ENCODE results near the gene PCDHB4. TPM values are rescaled to one million over a fixed set of nuclear protein-coding genes. Genes with fewer than 3 reads are reported as not detected.
A peak's percentile ranks its signal among the peaks of the same experiment; 100 is the strongest.

PCDHB4 gene
- total RNA-seq, result 2.6 and 2.7 TPM in 2 replicates
- long read RNA-seq, result 0 reads

DNA sequence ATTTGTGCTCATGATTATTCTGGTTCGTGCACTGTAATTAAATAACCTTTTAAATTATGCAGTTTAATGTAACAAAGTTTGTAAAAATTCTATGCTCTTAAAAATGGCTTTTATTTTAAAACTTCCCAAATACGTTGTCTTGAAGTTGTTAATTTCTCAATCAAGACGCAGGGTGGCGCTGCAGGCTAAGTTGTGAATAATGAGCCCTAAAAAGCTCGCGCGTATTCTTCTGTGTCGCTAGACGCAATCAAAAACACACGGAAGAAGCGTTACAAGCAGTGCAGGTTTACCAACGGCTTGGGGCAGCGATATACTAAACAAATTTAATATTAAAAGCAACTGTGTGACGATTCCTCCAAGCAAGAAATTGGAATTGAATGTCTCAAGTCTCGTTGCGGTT, at the start of gene PCDHB4:
PCDHB4 (plus strand) TSS at position 256 of the 400 bp plus-strand sequence. CDS start 181 bp downstream, outside the sequence.
- Mint-ChIP-seq H3K4me3 (no peak within 1 kb of the TSS), H3K36me3 (ENCODE audit: low read depth) (peaks cover 47% of the 10 kb centered on the region), H3K27me3 (ENCODE audit: low read depth) (no peaks in the 10 kb centered on the region), H3K9me3 (peaks cover 15% of the 10 kb centered on the region), H3K4me1 (no peaks in the 10 kb centered on the region), H3K27ac (ENCODE audit: unreplicated experiment) (no peak within 1 kb of the TSS)
- TF ChIP-seq, protein P1, sequence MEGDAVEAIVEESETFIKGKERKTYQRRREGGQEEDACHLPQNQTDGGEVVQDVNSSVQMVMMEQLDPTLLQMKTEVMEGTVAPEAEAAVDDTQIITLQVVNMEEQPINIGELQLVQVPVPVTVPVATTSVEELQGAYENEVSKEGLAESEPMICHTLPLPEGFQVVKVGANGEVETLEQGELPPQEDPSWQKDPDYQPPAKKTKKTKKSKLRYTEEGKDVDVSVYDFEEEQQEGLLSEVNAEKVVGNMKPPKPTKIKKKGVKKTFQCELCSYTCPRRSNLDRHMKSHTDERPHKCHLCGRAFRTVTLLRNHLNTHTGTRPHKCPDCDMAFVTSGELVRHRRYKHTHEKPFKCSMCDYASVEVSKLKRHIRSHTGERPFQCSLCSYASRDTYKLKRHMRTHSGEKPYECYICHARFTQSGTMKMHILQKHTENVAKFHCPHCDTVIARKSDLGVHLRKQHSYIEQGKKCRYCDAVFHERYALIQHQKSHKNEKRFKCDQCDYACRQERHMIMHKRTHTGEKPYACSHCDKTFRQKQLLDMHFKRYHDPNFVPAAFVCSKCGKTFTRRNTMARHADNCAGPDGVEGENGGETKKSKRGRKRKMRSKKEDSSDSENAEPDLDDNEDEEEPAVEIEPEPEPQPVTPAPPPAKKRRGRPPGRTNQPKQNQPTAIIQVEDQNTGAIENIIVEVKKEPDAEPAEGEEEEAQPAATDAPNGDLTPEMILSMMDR (conservative IDR thresholded peaks at IDR 0.05), result no peak
- DNase-seq (ENCODE audit: low read depth, low spot score), result no peak

DNA sequence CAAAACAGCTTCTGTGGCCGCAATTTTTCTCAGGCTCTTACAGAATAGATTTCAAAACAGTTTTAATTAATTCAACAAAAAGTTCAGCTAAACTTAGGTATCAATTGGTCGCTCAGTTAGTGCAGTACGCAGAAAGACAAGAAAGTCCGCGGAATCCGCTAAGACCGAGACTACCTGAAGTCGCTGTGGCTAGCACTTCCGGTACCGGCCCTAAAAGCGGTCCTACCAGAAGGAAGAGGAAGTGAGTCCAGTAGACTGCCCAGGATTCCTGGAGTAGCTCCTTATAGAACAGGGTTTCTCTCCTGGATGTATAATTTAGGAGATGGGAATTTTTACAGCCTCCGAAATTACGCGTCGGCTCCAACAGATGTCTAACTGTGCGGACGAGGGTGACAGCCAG, 43.8 kb upstream of the PCDHB4 start:
- Mint-ChIP-seq H3K4me1 (no peaks in the 10 kb centered on the region), H3K9me3 (peaks cover 2% of the 10 kb centered on the region), H3K27me3 (ENCODE audit: low read depth) (no peaks in the 10 kb centered on the region), H3K4me3 (no peak overlapping the region), H3K36me3 (ENCODE audit: low read depth) (no peaks in the 10 kb centered on the region), H3K27ac (ENCODE audit: unreplicated experiment) (no peak overlapping the region)
- TF ChIP-seq, protein P1 (conservative IDR thresholded peaks at IDR 0.05), result no peak
- DNase-seq (ENCODE audit: low read depth, low spot score), result no peak

DNA sequence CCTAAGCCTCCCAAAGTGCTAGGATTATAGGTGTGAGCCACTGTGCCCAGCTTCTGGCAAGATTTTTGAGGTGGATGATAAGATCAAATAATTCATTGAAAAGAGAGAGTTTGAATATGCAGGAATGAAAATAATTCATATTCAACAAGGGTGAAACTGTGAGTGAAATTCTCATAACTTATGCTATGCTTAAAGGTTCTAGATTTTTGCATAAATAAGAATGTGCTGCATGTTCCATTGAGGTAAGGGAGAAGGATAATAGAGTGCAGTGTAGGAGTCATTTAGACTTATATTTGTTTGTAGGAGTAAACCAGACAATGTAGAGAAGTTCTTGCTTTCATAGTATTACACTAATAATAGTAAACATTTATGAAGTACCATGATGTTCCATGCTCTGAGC, 39.4 kb upstream of the PCDHB4 start:
- H3K4me1 Mint-ChIP-seq, result peaks cover 4% of the 10 kb centered on the region
- peaks cover 1% of the 10 kb centered on the region for H3K27me3 Mint-ChIP-seq (ENCODE audit: low read depth)
- H3K9me3 Mint-ChIP-seq, result peaks cover 11% of the 10 kb centered on the region
- H3K4me3 Mint-ChIP-seq, result no peak overlapping the region
- TF ChIP-seq, protein P1 (conservative IDR thresholded peaks at IDR 0.05), result no peak
- DNase-seq (ENCODE audit: low read depth, low spot score), result no peak
- peaks cover 3% of the 10 kb centered on the region for H3K36me3 Mint-ChIP-seq (ENCODE audit: low read depth)
- H3K27ac Mint-ChIP-seq (ENCODE audit: unreplicated experiment), result no peak overlapping the region

DNA sequence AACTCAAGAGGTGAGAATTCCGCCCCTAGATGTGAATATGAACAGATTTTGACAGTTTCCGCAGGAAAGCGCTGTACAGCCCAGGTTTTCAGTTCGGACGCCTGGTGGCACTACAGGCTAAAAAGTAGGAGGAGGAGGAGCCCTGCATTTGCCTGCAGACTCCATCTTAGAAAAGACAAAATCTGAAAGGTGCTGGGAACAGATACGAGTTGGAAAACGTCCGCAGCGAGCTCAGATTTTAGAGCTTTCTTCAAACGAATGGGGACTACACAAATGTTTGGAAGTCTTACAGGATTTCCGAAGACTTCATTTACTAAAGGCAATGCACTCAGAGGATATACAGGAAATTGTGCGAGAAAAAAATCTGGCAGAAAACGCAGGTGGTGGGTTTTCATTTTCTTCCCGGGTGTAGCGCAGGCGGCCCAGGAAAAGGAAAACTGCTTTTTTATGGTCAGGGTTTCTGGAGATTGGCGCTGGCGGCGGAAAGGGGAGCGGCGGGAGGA, 37.1 kb upstream of the PCDHB4 start:
- H3K4me3 Mint-ChIP-seq, result peak overlapping the region; percentile 76
- H3K4me1 Mint-ChIP-seq, result peaks cover 4% of the 10 kb centered on the region
- TF ChIP-seq, protein P1 (conservative IDR thresholded peaks at IDR 0.05), result peak; percentile 70
- H3K27me3 Mint-ChIP-seq (ENCODE audit: low read depth), result peaks cover 5% of the 10 kb centered on the region
- H3K36me3 Mint-ChIP-seq (ENCODE audit: low read depth), result peaks cover 3% of the 10 kb centered on the region
- H3K9me3 Mint-ChIP-seq, result peaks cover 12% of the 10 kb centered on the region
- no peak for DNase-seq (ENCODE audit: low read depth, low spot score)
- H3K27ac Mint-ChIP-seq (ENCODE audit: unreplicated experiment), result peak overlapping the region; percentile 81

DNA sequence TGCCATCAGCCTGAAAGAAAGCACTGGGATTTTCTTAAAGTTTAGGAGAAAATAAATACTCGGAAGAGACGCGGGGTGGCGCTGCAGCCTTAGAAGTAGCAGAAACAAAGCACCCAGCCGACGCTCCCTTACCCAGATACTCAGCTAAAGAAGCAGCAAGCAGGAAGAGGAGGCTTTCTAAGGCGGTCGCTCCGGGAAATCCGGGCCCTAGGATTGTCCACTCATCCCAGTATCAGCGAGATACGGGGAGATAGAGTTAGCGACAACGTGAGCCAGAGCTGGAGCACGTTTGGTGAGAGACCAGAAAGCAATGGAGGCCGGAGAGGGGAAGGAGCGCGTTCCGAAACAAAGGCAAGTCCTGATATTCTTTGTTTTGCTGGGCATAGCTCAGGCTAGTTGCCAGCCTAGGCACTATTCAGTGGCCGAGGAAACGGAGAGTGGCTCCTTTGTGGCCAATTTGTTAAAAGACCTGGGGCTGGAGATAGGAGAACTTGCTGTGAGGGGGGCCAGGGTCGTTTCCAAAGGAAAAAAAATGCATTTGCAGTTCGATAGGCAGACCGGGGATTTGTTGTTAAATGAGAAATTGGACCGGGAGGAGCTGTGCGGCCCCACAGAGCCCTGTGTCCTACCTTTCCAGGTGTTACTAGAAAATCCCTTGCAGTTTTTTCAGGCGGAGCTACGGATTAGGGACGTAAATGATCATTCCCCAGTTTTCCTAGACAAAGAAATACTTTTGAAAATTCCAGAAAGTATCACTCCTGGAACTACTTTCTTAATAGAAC, 26.9 kb upstream of the PCDHB4 start, which contains the start of gene PCDHB2:
PCDHB2 (plus strand) TSS at position 135 of the 782 bp plus-strand sequence; CDS start at position 311, 176 bp downstream.
- H3K9me3 Mint-ChIP-seq, result peaks cover 14% of the 10 kb centered on the region

More for the DNA sequence above, 26.9 kb upstream of the PCDHB4 start, which contains the start of gene PCDHB2:
- peaks cover 15% of the 10 kb centered on the region for H3K4me1 Mint-ChIP-seq
- H3K27me3 Mint-ChIP-seq (ENCODE audit: low read depth), result peaks cover 3% of the 10 kb centered on the region
- peaks cover 46% of the 10 kb centered on the region for H3K36me3 Mint-ChIP-seq (ENCODE audit: low read depth)
- H3K4me3 Mint-ChIP-seq, result peak within 1 kb of the TSS; percentile 93
- peak; percentile 69 for DNase-seq (ENCODE audit: low read depth, low spot score)
- peak within 1 kb of the TSS; percentile 99 for H3K27ac Mint-ChIP-seq (ENCODE audit: unreplicated experiment)
- TF ChIP-seq, protein P1 (conservative IDR thresholded peaks at IDR 0.05), result peak; percentile 89
